Astrocyte (in vitro differentiated cells and primary cell): ENCODE data around the gene IARS1. TPM values are rescaled to one million over a fixed set of nuclear protein-coding genes. Genes with fewer than 3 reads are reported as not detected.

Experiments
- DNase-seq: peaks from one replicate; pipeline ENCODE4 v3.0.0-alpha.2; 2010; ENCODE audit warnings: low read depth
- FAIRE-seq: peaks from 2 replicates; lab custom pipeline; 2011; peaks lifted over from hg19 to GRCh38; lab: Jason Lieb, UNC
- H2AFZ ChIP-seq: 2 replicates; pipeline ENCODE4 v1.6.0; 2012; ENCODE audit warnings: low read depth, low read length, inconsistent platforms
- H3K27ac ChIP-seq: 2 replicates; pipeline ENCODE4 v1.5.1; 2011; ENCODE audit warnings: low read depth, low read length, inconsistent platforms
- H3K27me3 ChIP-seq: 2 replicates; pipeline ENCODE4 v1.6.0; 2011; ENCODE audit warnings: low read length, inconsistent platforms; ENCODE audit not compliant: insufficient read depth
- H3K36me3 ChIP-seq: 2 replicates; pipeline ENCODE4 v1.5.1; 2011; ENCODE audit warnings: low read length, inconsistent platforms; ENCODE audit not compliant: insufficient read depth
- H3K4me1 ChIP-seq: 2 replicates; pipeline ENCODE4 v1.5.1; 2011; ENCODE audit warnings: low read length, inconsistent platforms; ENCODE audit not compliant: insufficient read depth
- H3K4me2 ChIP-seq: 2 replicates; pipeline ENCODE4 v1.6.0; 2012; ENCODE audit warnings: low read length, inconsistent platforms
- H3K4me3 ChIP-seq: 2 replicates; pipeline ENCODE4 v1.5.1; 2011; ENCODE audit warnings: low read depth, mild to moderate bottlenecking, low read length, inconsistent platforms; ENCODE audit not compliant: insufficient read depth
- H3K79me2 ChIP-seq: 2 replicates; pipeline ENCODE4 v1.6.0; 2012; ENCODE audit warnings: mild to moderate bottlenecking, low read length, inconsistent platforms; ENCODE audit not compliant: insufficient read depth
- H3K9ac ChIP-seq: 2 replicates; pipeline ENCODE4 v1.6.0; 2012; ENCODE audit warnings: mild to moderate bottlenecking, low read length, inconsistent platforms
- H3K9me3 ChIP-seq: 2 replicates; pipeline ENCODE4 v1.5.1; 2012; ENCODE audit warnings: low read depth, mild to moderate bottlenecking, low read length, inconsistent platforms; ENCODE audit not compliant: insufficient read depth
- H4K20me1 ChIP-seq: 2 replicates; pipeline ENCODE4 v1.6.0; 2012; ENCODE audit warnings: low read length, inconsistent platforms; ENCODE audit not compliant: insufficient read depth
- H3K27ac Mint-ChIP-seq: one replicate; pipeline ENCODE4 v1.8.0; 2021; ENCODE audit warnings: mild to moderate bottlenecking, mixed read lengths; ENCODE audit not compliant: unreplicated experiment
- H3K27me3 Mint-ChIP-seq: one replicate; pipeline ENCODE4 v1.8.0; 2021; ENCODE audit warnings: low read depth, mixed read lengths; ENCODE audit not compliant: unreplicated experiment
- H3K36me3 Mint-ChIP-seq: one replicate; pipeline ENCODE4 v1.8.0; 2021; ENCODE audit warnings: low read depth, mixed read lengths; ENCODE audit not compliant: unreplicated experiment
- H3K4me1 Mint-ChIP-seq: one replicate; pipeline ENCODE4 v1.8.0; 2021; ENCODE audit warnings: low read depth, mixed read lengths; ENCODE audit not compliant: unreplicated experiment
- H3K4me3 Mint-ChIP-seq: one replicate; pipeline ENCODE4 v1.8.0; 2021; ENCODE audit warnings: mild to moderate bottlenecking, moderate library complexity, mixed read lengths; ENCODE audit not compliant: unreplicated experiment
- H3K9me3 Mint-ChIP-seq: one replicate; pipeline ENCODE4 v1.8.0; 2021; ENCODE audit warnings: mild to moderate bottlenecking, mixed read lengths; ENCODE audit not compliant: unreplicated experiment
- EZH2 ChIP-seq: IDR thresholded peaks from 2 replicates; pipeline ENCODE4 v1.6.1; 2012; ENCODE audit warnings: mild to moderate bottlenecking, low read length, inconsistent platforms; ENCODE audit not compliant: insufficient read depth
- total RNA-seq: library from RNA; stranded (reverse); gene quantifications from 2 replicates; pipeline ENCODE4 v1.2.1, GENCODE V29; 2021
- TF ChIP-seq, protein P1 (sequence below): IDR thresholded peaks from 2 replicates; pipeline ENCODE4 v1.5.1; 2011; ENCODE audit warnings: low read depth, mild to moderate bottlenecking, inconsistent platforms, low read length, moderate library complexity; ENCODE audit not compliant: insufficient read depth

Gene IARS1
- total RNA-seq, 1 donor from 2014 or later: 226 TPM

DNA sequence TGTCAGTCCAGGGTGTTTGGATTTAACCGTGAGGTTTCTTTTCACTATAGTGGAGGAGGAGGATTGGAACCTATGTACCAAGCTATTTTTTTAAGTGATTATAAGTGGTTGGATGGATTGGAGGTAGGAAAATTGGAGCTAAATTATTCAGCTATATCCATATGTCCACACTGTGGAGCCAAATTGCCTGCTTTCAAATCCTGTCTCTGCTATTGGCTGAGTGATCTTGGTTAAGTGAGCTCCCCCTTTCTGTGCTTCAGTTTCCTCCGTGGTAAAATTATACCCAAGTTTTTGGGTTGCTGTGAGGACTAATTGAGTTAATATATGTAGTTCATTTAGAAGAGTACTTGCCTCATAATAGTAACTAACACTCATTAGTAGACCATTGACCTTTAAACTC is 34.7 kb upstream of the IARS1 start:
- Mint-ChIP-seq H3K27ac (no peak overlapping the region), H3K9me3 (no peaks in the 10 kb centered on the region), H3K4me3 (no peak overlapping the region), H3K4me1 (peaks cover 4% of the 10 kb centered on the region), H3K36me3 (no peaks in the 10 kb centered on the region), H3K27me3 (no peaks in the 10 kb centered on the region)
- Histone ChIP-seq H4K20me1 (no peaks in the 10 kb centered on the region), H3K4me2 (no peak overlapping the region), H3K4me1 (peaks cover 15% of the 10 kb centered on the region), H3K79me2 (peaks cover 21% of the 10 kb centered on the region), H3K27me3 (no peaks in the 10 kb centered on the region), H3K9ac (no peak overlapping the region), H3K4me3 (no peak overlapping the region), H3K27ac (no peak overlapping the region), H3K36me3 (peaks cover under 1% of the 10 kb centered on the region), H3K9me3 (no peaks in the 10 kb centered on the region), H2AFZ (no peak overlapping the region)
- TF ChIP-seq, protein P1, sequence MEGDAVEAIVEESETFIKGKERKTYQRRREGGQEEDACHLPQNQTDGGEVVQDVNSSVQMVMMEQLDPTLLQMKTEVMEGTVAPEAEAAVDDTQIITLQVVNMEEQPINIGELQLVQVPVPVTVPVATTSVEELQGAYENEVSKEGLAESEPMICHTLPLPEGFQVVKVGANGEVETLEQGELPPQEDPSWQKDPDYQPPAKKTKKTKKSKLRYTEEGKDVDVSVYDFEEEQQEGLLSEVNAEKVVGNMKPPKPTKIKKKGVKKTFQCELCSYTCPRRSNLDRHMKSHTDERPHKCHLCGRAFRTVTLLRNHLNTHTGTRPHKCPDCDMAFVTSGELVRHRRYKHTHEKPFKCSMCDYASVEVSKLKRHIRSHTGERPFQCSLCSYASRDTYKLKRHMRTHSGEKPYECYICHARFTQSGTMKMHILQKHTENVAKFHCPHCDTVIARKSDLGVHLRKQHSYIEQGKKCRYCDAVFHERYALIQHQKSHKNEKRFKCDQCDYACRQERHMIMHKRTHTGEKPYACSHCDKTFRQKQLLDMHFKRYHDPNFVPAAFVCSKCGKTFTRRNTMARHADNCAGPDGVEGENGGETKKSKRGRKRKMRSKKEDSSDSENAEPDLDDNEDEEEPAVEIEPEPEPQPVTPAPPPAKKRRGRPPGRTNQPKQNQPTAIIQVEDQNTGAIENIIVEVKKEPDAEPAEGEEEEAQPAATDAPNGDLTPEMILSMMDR: peak; percentile 37
- TF ChIP-seq EZH2: no peak
- DNase-seq (peak; percentile 47), FAIRE-seq (no peak)

DNA sequence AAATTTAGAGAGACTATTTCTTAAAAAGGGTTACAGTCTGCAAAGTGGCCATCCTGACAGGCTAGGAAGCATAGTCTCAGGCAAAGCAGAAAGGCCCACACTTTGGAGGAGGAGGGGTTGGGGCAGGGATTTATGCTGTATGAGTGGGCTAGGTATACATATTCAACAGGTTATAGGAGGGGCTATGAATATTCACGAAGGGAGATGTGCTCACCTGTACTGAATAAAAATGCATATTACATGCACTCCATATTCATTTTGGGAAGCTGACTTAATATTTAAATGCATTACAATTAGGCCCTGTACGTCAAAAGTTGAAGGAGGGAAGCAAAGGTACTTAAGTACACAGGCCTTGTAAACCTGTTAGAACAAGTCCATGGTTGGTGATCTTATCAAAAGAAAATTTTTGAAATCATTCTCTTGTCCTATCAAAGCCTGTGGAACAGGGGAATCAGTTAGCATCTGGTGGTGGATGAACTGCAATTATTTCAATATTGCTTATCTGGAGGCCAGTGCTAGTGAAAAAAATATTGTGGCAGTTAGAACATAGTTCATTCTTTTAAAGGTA is 33.9 kb upstream of the IARS1 start:
- Mint-ChIP-seq H3K4me1 (peaks cover 4% of the 10 kb centered on the region), H3K4me3 (no peak overlapping the region), H3K27me3 (no peaks in the 10 kb centered on the region), H3K9me3 (no peaks in the 10 kb centered on the region), H3K27ac (no peak overlapping the region), H3K36me3 (no peaks in the 10 kb centered on the region)
- no peak for TF ChIP-seq EZH2
- TF ChIP-seq, protein P1: no peak
- H4K20me1 ChIP-seq: no peaks in the 10 kb centered on the region
- peaks cover 7% of the 10 kb centered on the region for H3K36me3 ChIP-seq
- DNase-seq (no peak), FAIRE-seq (no peak)
- H3K79me2 ChIP-seq: peaks cover 21% of the 10 kb centered on the region
- no peak overlapping the region for H3K27ac ChIP-seq
- H3K4me3 ChIP-seq: no peak overlapping the region
- H3K27me3 ChIP-seq: no peaks in the 10 kb centered on the region
- peaks cover 15% of the 10 kb centered on the region for H3K4me1 ChIP-seq
- no peak overlapping the region for H2AFZ ChIP-seq
- H3K9me3 ChIP-seq: no peaks in the 10 kb centered on the region
- no peak overlapping the region for H3K4me2 ChIP-seq
- H3K9ac ChIP-seq: no peak overlapping the region

DNA sequence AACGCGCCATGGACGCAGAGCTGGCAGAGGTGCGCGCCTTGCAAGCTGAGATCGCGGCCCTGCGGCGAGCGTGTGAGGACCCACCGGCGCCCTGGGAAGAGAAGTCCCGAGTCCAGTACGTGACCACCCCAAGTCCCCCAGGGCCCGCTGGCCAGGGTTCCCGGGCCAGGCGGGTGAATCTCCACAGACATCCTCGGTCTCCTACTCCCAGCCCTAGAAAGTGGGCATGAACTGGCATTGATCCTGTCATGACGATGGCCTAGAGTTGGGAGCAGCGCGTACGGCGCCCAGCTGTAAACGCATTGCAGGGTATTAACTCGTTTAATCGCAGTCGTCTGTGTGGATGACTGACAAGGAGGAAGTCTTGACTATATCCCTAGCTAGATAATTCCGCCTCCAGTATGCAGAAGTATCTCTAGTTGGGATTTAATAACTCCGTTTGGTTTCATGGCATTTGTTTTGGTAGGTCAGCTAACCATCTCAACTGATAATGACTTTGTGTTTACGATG is 32.5 kb upstream of the IARS1 start:
- DNase-seq: no peak

More for the DNA sequence above, 32.5 kb upstream of the IARS1 start:
- H3K27me3 ChIP-seq: no peaks in the 10 kb centered on the region
- H3K36me3 Mint-ChIP-seq: no peaks in the 10 kb centered on the region
- peaks cover 21% of the 10 kb centered on the region for H3K79me2 ChIP-seq
- H3K9me3 ChIP-seq: no peaks in the 10 kb centered on the region
- no peaks in the 10 kb centered on the region for H3K27me3 Mint-ChIP-seq
- peaks cover 14% of the 10 kb centered on the region for H3K36me3 ChIP-seq
- no peaks in the 10 kb centered on the region for H4K20me1 ChIP-seq
- H3K27ac Mint-ChIP-seq: no peak overlapping the region
- peak overlapping the region; percentile 100 for H2AFZ ChIP-seq
- peak overlapping the region; percentile 99 for H3K9ac ChIP-seq
- peaks cover 15% of the 10 kb centered on the region for H3K4me1 ChIP-seq
- peak overlapping the region; percentile 99 for H3K4me3 Mint-ChIP-seq
- peak overlapping the region; percentile 87 for H3K4me2 ChIP-seq
- peaks cover 4% of the 10 kb centered on the region for H3K4me1 Mint-ChIP-seq
- H3K27ac ChIP-seq: peak overlapping the region; percentile 100
- no peak for FAIRE-seq
- no peaks in the 10 kb centered on the region for H3K9me3 Mint-ChIP-seq
- TF ChIP-seq EZH2: no peak
- TF ChIP-seq, protein P1: no peak
- H3K4me3 ChIP-seq: peak overlapping the region; percentile 94
